ENCODE measurements around the gene MSMB. TPM values are rescaled to one million over a fixed set of nuclear protein-coding genes. Genes with fewer than 3 reads are reported as not detected.

Gene MSMB, protein sequence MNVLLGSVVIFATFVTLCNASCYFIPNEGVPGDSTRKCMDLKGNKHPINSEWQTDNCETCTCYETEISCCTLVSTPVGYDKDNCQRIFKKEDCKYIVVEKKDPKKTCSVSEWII
- total RNA-seq = not detected in 2 replicates

DNA sequence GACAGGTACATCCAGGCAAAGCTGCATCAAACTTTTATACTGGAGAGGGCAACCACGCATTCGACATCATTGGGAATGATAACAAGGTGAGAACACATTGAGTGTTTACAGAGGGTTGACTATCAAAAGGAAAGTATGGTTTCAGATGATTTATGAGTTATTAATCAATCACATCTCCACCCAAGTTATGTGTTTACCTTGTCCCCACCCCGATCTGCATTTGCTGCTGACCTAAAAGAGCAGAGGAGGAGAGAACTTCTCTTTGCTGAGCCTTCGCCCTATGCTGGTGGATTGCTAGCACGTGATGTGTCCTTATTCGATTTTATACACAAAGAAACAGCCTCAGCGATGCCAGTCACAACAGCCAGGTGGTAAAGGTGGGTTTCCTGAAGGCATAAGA lies at the start of gene MSMB:
Gene MSMB (minus strand): TSS at position 9 of the 400 bp plus-strand sequence. CDS start 32 bp downstream, outside the sequence.

DNA sequence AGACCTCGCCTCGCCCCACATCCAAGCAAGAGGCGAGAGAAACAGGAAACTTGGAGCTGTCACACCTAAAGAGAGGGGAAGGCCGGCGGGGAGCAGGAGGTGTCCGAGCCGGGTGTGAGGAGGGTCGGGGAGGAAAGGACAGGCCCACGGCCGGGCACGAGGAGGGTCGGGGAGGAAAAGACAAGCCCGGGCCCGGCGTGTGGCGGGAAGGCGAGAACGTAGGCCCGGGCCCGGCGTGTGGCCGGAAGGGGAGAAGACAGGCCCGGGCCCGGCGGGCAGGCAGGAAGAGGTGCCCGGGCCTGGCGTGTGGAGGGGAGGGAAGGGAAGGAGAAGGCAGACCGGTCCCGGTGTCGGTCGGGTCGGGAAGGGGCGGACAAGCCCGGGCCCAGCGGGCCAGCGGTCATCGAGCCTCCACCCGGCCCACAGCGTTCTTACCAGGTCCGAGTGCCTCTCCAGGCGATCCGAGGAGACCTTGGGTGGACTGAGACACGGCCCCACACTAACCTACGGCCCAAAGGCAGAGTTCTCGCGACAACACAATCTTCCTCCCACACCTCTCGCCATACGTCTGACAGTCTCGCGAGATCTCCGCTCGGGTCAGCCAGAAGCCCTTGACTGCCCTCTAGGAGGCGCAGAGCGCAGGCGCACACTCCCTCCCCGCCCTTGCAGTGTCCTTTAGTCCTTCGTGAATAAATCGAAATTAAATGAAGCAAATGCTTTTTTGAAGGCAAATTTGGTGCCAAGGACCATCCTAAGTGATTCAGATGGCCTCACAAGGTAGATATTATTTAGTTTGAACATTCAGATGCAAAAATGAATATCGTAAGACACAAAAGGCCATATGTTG lies 15.8 kb downstream of the MSMB start, which contains the start of gene NCOA4:
Gene NCOA4 (minus strand): TSS at position 533 of the 847 bp plus-strand sequence. CDS start 13,943 bp downstream, outside the sequence.

Small RNAs within 50 kb of the gene (small RNA-seq; reads per million reads assigned to genes)
- gene SNORA74C-1 (ENCODE audit: low replicate concordance) = not detected

Other genes starting within 250 kb of the MSMB start
- 4.4 and 6.3 TPM in 2 replicates for gene AGAP4, start 198.8 kb downstream of the MSMB start, total RNA-seq
- 58.0 and 89.8 TPM in 2 replicates for gene TIMM23, start 73.8 kb downstream of the MSMB start, total RNA-seq
- gene NCOA4, start 15.6 kb downstream of the MSMB start, total RNA-seq = 161 and 189 TPM in 2 replicates
- gene ANTXRL, start 240.7 kb upstream of the MSMB start, total RNA-seq = not detected in 2 replicates

All from placental pericyte (primary cell).